Measurements from ENCODE around the gene BAD. TPM values are rescaled to one million over a fixed set of nuclear protein-coding genes. Genes with fewer than 3 reads are reported as not detected.

BAD gene
- total and polyA plus RNA-seq, 2 of the 13 experiments (the other 11 are each of a cell fraction or from before 2014, with no cell fraction given): 17.9 to 28.5 TPM

DNA sequence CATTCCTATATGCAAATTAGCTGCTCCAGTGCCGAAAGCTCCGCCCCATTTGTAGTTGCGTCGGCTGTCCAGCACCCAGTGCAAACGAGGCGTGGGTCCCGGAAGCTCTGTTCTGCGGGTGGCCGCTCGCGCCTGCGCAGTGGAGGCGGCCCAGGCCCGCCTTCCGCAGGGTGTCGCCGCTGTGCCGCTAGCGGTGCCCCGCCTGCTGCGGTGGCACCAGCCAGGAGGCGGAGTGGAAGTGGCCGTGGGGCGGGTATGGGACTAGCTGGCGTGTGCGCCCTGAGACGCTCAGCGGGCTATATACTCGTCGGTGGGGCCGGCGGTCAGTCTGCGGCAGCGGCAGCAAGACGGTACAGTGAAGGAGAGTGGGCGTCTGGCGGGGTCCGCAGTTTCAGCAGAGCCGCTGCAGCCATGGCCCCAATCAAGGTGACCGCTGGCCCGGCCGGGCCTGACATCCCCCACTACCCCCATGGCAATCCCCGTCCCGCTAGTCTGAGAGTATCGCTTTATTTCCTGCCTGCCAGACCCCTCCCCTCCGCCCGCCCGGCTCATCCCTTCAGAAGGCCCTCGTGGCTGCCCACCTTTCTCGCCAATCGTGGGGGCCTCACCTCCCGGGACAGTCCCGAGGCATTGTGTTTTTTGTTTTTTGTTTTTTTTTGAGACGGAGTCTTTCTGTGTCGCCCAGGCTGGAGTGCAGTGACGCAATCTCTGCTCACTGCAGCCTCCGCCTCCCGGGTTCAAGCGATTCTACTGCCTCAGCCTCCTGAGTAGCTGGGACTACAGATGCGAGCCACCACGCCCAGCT, 33.7 kb upstream of the BAD start, which contains the start of gene PRDX5 (continued):
- TF ChIP-seq, protein P1, sequence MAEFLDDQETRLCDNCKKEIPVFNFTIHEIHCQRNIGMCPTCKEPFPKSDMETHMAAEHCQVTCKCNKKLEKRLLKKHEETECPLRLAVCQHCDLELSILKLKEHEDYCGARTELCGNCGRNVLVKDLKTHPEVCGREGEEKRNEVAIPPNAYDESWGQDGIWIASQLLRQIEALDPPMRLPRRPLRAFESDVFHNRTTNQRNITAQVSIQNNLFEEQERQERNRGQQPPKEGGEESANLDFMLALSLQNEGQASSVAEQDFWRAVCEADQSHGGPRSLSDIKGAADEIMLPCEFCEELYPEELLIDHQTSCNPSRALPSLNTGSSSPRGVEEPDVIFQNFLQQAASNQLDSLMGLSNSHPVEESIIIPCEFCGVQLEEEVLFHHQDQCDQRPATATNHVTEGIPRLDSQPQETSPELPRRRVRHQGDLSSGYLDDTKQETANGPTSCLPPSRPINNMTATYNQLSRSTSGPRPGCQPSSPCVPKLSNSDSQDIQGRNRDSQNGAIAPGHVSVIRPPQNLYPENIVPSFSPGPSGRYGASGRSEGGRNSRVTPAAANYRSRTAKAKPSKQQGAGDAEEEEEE (CRISPR knock-in tag; IDR thresholded peaks at IDR 0.05; ENCODE audit: borderline replicate concordance): 0 out of 2 replicates have a peak, but pooled peaks have one; percentile 53
- TF ChIP-seq, protein P2, sequence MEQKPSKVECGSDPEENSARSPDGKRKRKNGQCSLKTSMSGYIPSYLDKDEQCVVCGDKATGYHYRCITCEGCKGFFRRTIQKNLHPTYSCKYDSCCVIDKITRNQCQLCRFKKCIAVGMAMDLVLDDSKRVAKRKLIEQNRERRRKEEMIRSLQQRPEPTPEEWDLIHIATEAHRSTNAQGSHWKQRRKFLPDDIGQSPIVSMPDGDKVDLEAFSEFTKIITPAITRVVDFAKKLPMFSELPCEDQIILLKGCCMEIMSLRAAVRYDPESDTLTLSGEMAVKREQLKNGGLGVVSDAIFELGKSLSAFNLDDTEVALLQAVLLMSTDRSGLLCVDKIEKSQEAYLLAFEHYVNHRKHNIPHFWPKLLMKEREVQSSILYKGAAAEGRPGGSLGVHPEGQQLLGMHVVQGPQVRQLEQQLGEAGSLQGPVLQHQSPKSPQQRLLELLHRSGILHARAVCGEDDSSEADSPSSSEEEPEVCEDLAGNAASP (CRISPR knock-in tag; IDR thresholded peaks at IDR 0.05; ENCODE audit: borderline replicate concordance): peak; percentile 55
- TF ChIP-seq HOXD1 (CRISPR knock-in tag; IDR thresholded peaks at IDR 0.05): peak; percentile 67; the same call in 1 of the 2 replicates
- peak; percentile 35; the same call in 1 of the 2 replicates for TF ChIP-seq ARHGAP35 (CRISPR knock-in tag; IDR thresholded peaks at IDR 0.05; ENCODE audit: borderline replicate concordance)
- TF ChIP-seq ZBTB3 (CRISPR knock-in tag; IDR thresholded peaks at IDR 0.05; ENCODE audit: borderline replicate concordance, low read depth): peak; percentile 81; the same call in 1 of the 2 replicates
- no peak for TF ChIP-seq PAWR (CRISPR knock-in tag; IDR thresholded peaks at IDR 0.05; ENCODE audit: borderline replicate concordance)
- peak; percentile 92; the same call in 1 of the 2 replicates for TF ChIP-seq ELF4 (CRISPR knock-in tag; IDR thresholded peaks at IDR 0.05; ENCODE audit: borderline replicate concordance)
- peak; percentile 81; the same call in 1 of the 2 replicates for TF ChIP-seq ZNF138 (CRISPR knock-in tag; IDR thresholded peaks at IDR 0.05; ENCODE audit: low read depth)
- TF ChIP-seq GATA4 (IDR thresholded peaks at IDR 0.05; ENCODE audit: borderline replicate concordance, low read depth): 0 out of 2 replicates have a peak, but pooled peaks have one; percentile 20
- TF ChIP-seq NR2F1 (CRISPR knock-in tag; IDR thresholded peaks at IDR 0.05): no peak
- TF ChIP-seq NRL (CRISPR knock-in tag; IDR thresholded peaks at IDR 0.05; ENCODE audit: borderline replicate concordance): peak; percentile 53; the same call in 1 of the 2 replicates
- peak; percentile 75; the same call in 1 of the 2 replicates for TF ChIP-seq SNAPC2 (CRISPR knock-in tag; IDR thresholded peaks at IDR 0.05)
- TF ChIP-seq, protein P3, sequence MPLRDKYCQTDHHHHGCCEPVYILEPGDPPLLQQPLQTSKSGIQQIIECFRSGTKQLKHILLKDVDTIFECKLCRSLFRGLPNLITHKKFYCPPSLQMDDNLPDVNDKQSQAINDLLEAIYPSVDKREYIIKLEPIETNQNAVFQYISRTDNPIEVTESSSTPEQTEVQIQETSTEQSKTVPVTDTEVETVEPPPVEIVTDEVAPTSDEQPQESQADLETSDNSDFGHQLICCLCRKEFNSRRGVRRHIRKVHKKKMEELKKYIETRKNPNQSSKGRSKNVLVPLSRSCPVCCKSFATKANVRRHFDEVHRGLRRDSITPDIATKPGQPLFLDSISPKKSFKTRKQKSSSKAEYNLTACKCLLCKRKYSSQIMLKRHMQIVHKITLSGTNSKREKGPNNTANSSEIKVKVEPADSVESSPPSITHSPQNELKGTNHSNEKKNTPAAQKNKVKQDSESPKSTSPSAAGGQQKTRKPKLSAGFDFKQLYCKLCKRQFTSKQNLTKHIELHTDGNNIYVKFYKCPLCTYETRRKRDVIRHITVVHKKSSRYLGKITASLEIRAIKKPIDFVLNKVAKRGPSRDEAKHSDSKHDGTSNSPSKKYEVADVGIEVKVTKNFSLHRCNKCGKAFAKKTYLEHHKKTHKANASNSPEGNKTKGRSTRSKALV (CRISPR knock-in tag; IDR thresholded peaks at IDR 0.05): peak; percentile 72; the same call in 1 of the 2 replicates
- peak; percentile 36; the same call in 1 of the 2 replicates for TF ChIP-seq ZNF317 (CRISPR knock-in tag; IDR thresholded peaks at IDR 0.05)
- TF ChIP-seq POLR2A (IDR thresholded peaks at IDR 0.05; ENCODE audit: insufficient read depth in 1 of 2, low read depth in 2 of 2, low read length in 2 of 2): peak in 1 of 2 experiments; percentile 83
- TF ChIP-seq, protein P4, sequence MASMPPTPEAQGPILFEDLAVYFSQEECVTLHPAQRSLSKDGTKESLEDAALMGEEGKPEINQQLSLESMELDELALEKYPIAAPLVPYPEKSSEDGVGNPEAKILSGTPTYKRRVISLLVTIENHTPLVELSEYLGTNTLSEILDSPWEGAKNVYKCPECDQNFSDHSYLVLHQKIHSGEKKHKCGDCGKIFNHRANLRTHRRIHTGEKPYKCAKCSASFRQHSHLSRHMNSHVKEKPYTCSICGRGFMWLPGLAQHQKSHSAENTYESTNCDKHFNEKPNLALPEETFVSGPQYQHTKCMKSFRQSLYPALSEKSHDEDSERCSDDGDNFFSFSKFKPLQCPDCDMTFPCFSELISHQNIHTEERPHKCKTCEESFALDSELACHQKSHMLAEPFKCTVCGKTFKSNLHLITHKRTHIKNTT (CRISPR knock-in tag; IDR thresholded peaks at IDR 0.05): no peak
- no peak for TF ChIP-seq MZF1 (CRISPR knock-in tag; IDR thresholded peaks at IDR 0.05; ENCODE audit: borderline replicate concordance)
- 0 out of 2 replicates have a peak, but pooled peaks have one; percentile 54 for TF ChIP-seq TSC22D2 (CRISPR knock-in tag; IDR thresholded peaks at IDR 0.05; ENCODE audit: borderline replicate concordance)
- TF ChIP-seq, protein P5, sequence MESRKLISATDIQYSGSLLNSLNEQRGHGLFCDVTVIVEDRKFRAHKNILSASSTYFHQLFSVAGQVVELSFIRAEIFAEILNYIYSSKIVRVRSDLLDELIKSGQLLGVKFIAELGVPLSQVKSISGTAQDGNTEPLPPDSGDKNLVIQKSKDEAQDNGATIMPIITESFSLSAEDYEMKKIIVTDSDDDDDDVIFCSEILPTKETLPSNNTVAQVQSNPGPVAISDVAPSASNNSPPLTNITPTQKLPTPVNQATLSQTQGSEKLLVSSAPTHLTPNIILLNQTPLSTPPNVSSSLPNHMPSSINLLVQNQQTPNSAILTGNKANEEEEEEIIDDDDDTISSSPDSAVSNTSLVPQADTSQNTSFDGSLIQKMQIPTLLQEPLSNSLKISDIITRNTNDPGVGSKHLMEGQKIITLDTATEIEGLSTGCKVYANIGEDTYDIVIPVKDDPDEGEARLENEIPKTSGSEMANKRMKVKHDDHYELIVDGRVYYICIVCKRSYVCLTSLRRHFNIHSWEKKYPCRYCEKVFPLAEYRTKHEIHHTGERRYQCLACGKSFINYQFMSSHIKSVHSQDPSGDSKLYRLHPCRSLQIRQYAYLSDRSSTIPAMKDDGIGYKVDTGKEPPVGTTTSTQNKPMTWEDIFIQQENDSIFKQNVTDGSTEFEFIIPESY (CRISPR knock-in tag; IDR thresholded peaks at IDR 0.05): 0 out of 2 replicates have a peak, but pooled peaks have one; percentile 3
